ENCODE data around the gene ASIC2. TPM values are rescaled to one million over a fixed set of nuclear protein-coding genes. Genes with fewer than 3 reads are reported as not detected.

The ASIC2 gene
- total and polyA plus RNA-seq, 9 of the 15 experiments (the other 6 are each of a cell fraction or from before 2014, with no cell fraction given): not detected

GRCh38 chr17:33267271-33267790 lies 25.8 kb downstream of the ASIC2 start:
- FAIRE-seq: no peak

GRCh38 chr17:33266611-33267010 lies 26.5 kb downstream of the ASIC2 start:
- Histone ChIP-seq H4K20me1 (replicated peaks; ENCODE audit: control insufficient read depth, insufficient read depth, low read length) (0 out of 2 replicates have a peak, but pooled peaks cover 3% of the 10 kb centered on the region), H2AFZ (ENCODE audit: low read depth, low read length) (no peak overlapping the region), H3K4me2 (ENCODE audit: insufficient read depth, low read length) (no peak overlapping the region), H3K4me1 (replicated peaks in 1 of 2; ENCODE audit: control insufficient read depth in 2 of 2, insufficient read depth in 2 of 2, low read length in 2 of 2) (no peaks in the 10 kb centered on the region), H3K27me3 (ENCODE audit: control insufficient read depth in 2 of 2, insufficient read depth in 2 of 2, low read length in 2 of 2) (peaks cover 0 to 5% of the 10 kb centered on the region in 2 experiments; a peak in 1 of 5 replicates), H3K27ac (ENCODE audit: extremely low read depth, low read depth, low read length) (no peak overlapping the region), H3K36me3 (ENCODE audit: control insufficient read depth, insufficient read depth, low read length) (no peaks in the 10 kb centered on the region), H3K9ac (ENCODE audit: insufficient read depth in 1 of 2, low read depth in 2 of 2, low read length in 2 of 2) (no peak overlapping the region), H3K9me3 (replicated peaks; ENCODE audit: control insufficient read depth, insufficient read depth, low read depth, low read length) (no peaks in the 10 kb centered on the region), H3K9me1 (ENCODE audit: control insufficient read depth, insufficient read depth, low read length) (no peaks in the 10 kb centered on the region), H3K79me2 (ENCODE audit: control insufficient read depth, insufficient read depth, low read length) (no peaks in the 10 kb centered on the region), H3K4me3 (no peak overlapping the region)
- DNase-seq (ENCODE audit: extremely low read depth in 1 of 4, low spot score in 3 of 4): no peak
- TF ChIP-seq SIN3A (IDR thresholded peaks at IDR 0.05; ENCODE audit: borderline replicate concordance in 2 of 2, control insufficient read depth in 1 of 2, low read depth in 2 of 2, low read length in 2 of 2) (no peak), ZBTB8A (IDR thresholded peaks at IDR 0.05; ENCODE audit: partially characterized antibody) (no peak), TEAD4 (IDR thresholded peaks at IDR 0.05; ENCODE audit: low read length) (no peak), TEAD4 (CRISPR knock-in tag; IDR thresholded peaks at IDR 0.05; ENCODE audit: borderline replicate concordance) (no peak), NCOA2 (IDR thresholded peaks at IDR 0.05; ENCODE audit: partially characterized antibody in 2 of 2) (no peak), ZNF23 (CRISPR knock-in tag; IDR thresholded peaks at IDR 0.05) (no peak), CHAMP1 (IDR thresholded peaks at IDR 0.05) (no peak), ZNF197 (CRISPR knock-in tag; IDR thresholded peaks at IDR 0.05; ENCODE audit: low read depth) (no peak), EP400 (IDR thresholded peaks at IDR 0.05) (no peak), GATA2 (CRISPR knock-in tag; IDR thresholded peaks at IDR 0.05) (no peak)
- ChIA-PET CTCF (ENCODE audit: low intra/inter-chr PET ratio) (no interaction called here), POLR2A (no interaction called here)
- ATAC-seq: no peak
- WGBS (ENCODE audit: insufficient coverage, low coverage, missing lambda C conversion rate): 0% methylated on average over 10 of the region's 10 CpGs
- in situ Hi-C loops (cut with MboI): no loop called here
- no peak for FAIRE-seq
- intact Hi-C loops (cut with micrococcal nuclease): no loop called here
- no TSS peak for BruUV-seq (replicated peaks)

More at GRCh38 chr17:33267271-33267790, 25.8 kb downstream of the ASIC2 start:
- Histone ChIP-seq H3K9me1 (ENCODE audit: control insufficient read depth, insufficient read depth, low read length) (no peaks in the 10 kb centered on the region), H3K9me3 (replicated peaks; ENCODE audit: control insufficient read depth, insufficient read depth, low read depth, low read length) (no peaks in the 10 kb centered on the region), H4K20me1 (replicated peaks; ENCODE audit: control insufficient read depth, insufficient read depth, low read length) (0 out of 2 replicates have a peak, but pooled peaks cover 3% of the 10 kb centered on the region), H3K4me3 (no peak overlapping the region), H3K79me2 (ENCODE audit: control insufficient read depth, insufficient read depth, low read length) (no peaks in the 10 kb centered on the region), H2AFZ (ENCODE audit: low read depth, low read length) (no peak overlapping the region), H3K4me1 (replicated peaks in 1 of 2; ENCODE audit: control insufficient read depth in 2 of 2, insufficient read depth in 2 of 2, low read length in 2 of 2) (no peaks in the 10 kb centered on the region), H3K9ac (ENCODE audit: insufficient read depth in 1 of 2, low read depth in 2 of 2, low read length in 2 of 2) (no peak overlapping the region), H3K27ac (ENCODE audit: extremely low read depth, low read depth, low read length) (no peak overlapping the region), H3K27me3 (ENCODE audit: control insufficient read depth in 2 of 2, insufficient read depth in 2 of 2, low read length in 2 of 2) (peaks cover 0 to 5% of the 10 kb centered on the region in 2 experiments; a peak in 1 of 5 replicates), H3K36me3 (ENCODE audit: control insufficient read depth, insufficient read depth, low read length) (no peaks in the 10 kb centered on the region), H3K4me2 (ENCODE audit: insufficient read depth, low read length) (no peak overlapping the region)
- WGBS (ENCODE audit: insufficient coverage, low coverage, missing lambda C conversion rate): 0% methylated on average over 6 of the region's 6 CpGs
- CTCF ChIA-PET (ENCODE audit: low intra/inter-chr PET ratio): no interaction called here
- ATAC-seq: no peak
- intact Hi-C loops (cut with micrococcal nuclease) (no loop called here), in situ Hi-C loops (cut with MboI) (no loop called here)
- BruUV-seq (replicated peaks): no TSS peak
- no peak for TF ChIP-seq ZNF143 (CRISPR knock-in tag; IDR thresholded peaks at IDR 0.05)
- TF ChIP-seq TAF15 (IDR thresholded peaks at IDR 0.05; ENCODE audit: low read depth, low read length): no peak
- TF ChIP-seq STAT5B (CRISPR knock-in tag; IDR thresholded peaks at IDR 0.05): no peak
- TF ChIP-seq TCF15 (CRISPR knock-in tag; IDR thresholded peaks at IDR 0.05): no peak
- no peak for TF ChIP-seq CBX1 (IDR thresholded peaks at IDR 0.05; ENCODE audit: low read depth)
- DNase-seq (ENCODE audit: extremely low read depth in 1 of 4, low spot score in 3 of 4): no peak
- POLR2A ChIA-PET: no interaction called here
